H1 (cell line): ENCODE data around the gene MORN2. TPM values are rescaled to one million over a fixed set of nuclear protein-coding genes. Genes with fewer than 3 reads are reported as not detected.

Experiments
- CTCF ChIA-PET: fragments of 300-600 bp; sonication (Branson Sonifier 250); formaldehyde crosslinking; loops from one replicate; lab custom pipeline; 2021; ENCODE audit not compliant: partially characterized antibody; lab: Charles Lee
- POLR2A ChIA-PET: fragments of 300-600 bp; sonication (Branson Sonifier 250); formaldehyde crosslinking; loops from one replicate; lab custom pipeline; 2021; ENCODE audit warnings: inconsistent platforms; ENCODE audit not compliant: partially characterized antibody; lab: Charles Lee
- DNase-seq, 2 experiments: peaks; one replicate each; pipeline versions ENCODE4 v3.0.0 to v3.0.0-alpha.2; 2010 to 2022; ENCODE audit warnings: low spot score in 2 of 2, low read depth in 1 of 2, mixed read lengths in 1 of 2
- FAIRE-seq: peaks from 2 replicates; lab custom pipeline; 2011; peaks lifted over from hg19 to GRCh38; lab: Jason Lieb, UNC
- H2AFZ ChIP-seq: 2 replicates; pipeline ENCODE4 v1.8.1; 2012; ENCODE audit warnings: low read length, inconsistent platforms
- H2AK5ac ChIP-seq: 2 replicates; pipeline ENCODE4 v1.6.1; 2013; ENCODE audit warnings: low read depth, low read length
- H2BK120ac ChIP-seq: replicated peaks from 2 replicates; pipeline ENCODE3; 2013; ENCODE audit warnings: low read depth, low read length, inconsistent platforms
- H2BK12ac ChIP-seq: 2 replicates; pipeline ENCODE4 v1.6.1; 2013; ENCODE audit warnings: low read depth, low read length
- H2BK15ac ChIP-seq: 2 replicates; pipeline ENCODE4 v1.6.1; 2013; ENCODE audit warnings: low read length
- H2BK20ac ChIP-seq: 2 replicates; pipeline ENCODE4 v1.6.1; 2013; ENCODE audit warnings: low read length
- H2BK5ac ChIP-seq: 2 replicates; pipeline ENCODE4 v1.6.1; 2013; ENCODE audit warnings: low read depth, low read length
- H3K14ac ChIP-seq: 2 replicates; pipeline ENCODE4 v1.6.1; 2013; ENCODE audit warnings: inconsistent platforms; ENCODE audit not compliant: insufficient read length
- H3K18ac ChIP-seq: 2 replicates; pipeline ENCODE4 v1.6.1; 2013; ENCODE audit warnings: low read length; ENCODE audit errors: extremely low read depth
- H3K23ac ChIP-seq: 2 replicates; pipeline ENCODE4 v1.6.1; 2013; ENCODE audit warnings: inconsistent platforms; ENCODE audit not compliant: insufficient read length
- H3K23me2 ChIP-seq: 2 replicates; pipeline ENCODE4 v1.6.1; 2013; ENCODE audit warnings: low read depth, low read length
- H3K27ac ChIP-seq: 2 replicates; pipeline ENCODE4 v1.6.1; 2011; ENCODE audit warnings: low read depth, low read length, inconsistent platforms
- H3K27me3 ChIP-seq, 4 experiments: replicated peaks in 1 of 4; 1 replicate in 1 of 4; 2 replicates in 3 of 4; pipeline versions ENCODE4 v1.6.1 to v1.8.1; 2011 to 2013; ENCODE audit warnings: low read length in 3 of 4, mild to moderate bottlenecking in 3 of 4, inconsistent platforms in 2 of 4, mixed read lengths in 2 of 4, moderate library complexity in 1 of 4; ENCODE audit not compliant: control insufficient read depth in 3 of 4, insufficient read depth in 3 of 4; ENCODE audit errors: extremely low read depth in 1 of 4
- H3K36me3 ChIP-seq, 4 experiments: 2 replicates each; pipeline versions ENCODE4 v1.6.1 to v1.8.1; 2011 to 2013; ENCODE audit warnings: mild to moderate bottlenecking in 4 of 4, low read length in 3 of 4, moderate library complexity in 2 of 4, control low read depth in 1 of 4, inconsistent platforms in 1 of 4; ENCODE audit not compliant: insufficient read depth in 4 of 4, control insufficient read depth in 2 of 4
- H3K4ac ChIP-seq: replicated peaks from 2 replicates; pipeline ENCODE3; 2013; ENCODE audit warnings: low read length, low read depth, mixed read lengths, inconsistent platforms; ENCODE audit not compliant: insufficient read length
- H3K4me1 ChIP-seq, 4 experiments: replicated peaks in 1 of 4; 1 replicate in 1 of 4; 2 replicates in 3 of 4; pipeline versions ENCODE4 v1.6.1 to v1.8.1; 2011 to 2013; ENCODE audit warnings: low read length in 3 of 4, inconsistent platforms in 2 of 4, mixed read lengths in 1 of 4; ENCODE audit not compliant: insufficient read depth in 4 of 4, control insufficient read depth in 3 of 4
- H3K4me2 ChIP-seq, 2 experiments: 2 replicates each; pipeline versions ENCODE4 v1.6.1 to v1.8.1; 2011 to 2013; ENCODE audit warnings: low read depth in 2 of 2, low read length in 2 of 2, control low read depth in 1 of 2, inconsistent platforms in 1 of 2, mild to moderate bottlenecking in 1 of 2; ENCODE audit not compliant: insufficient read depth in 1 of 2
- H3K4me3 ChIP-seq, 4 experiments: fragments of 200-600, 300-600 bp in 1 of 4; sonication (generic), shearing (Covaris generic), sonication (Bioruptor Twin) in 1 of 4; 2 replicates each; pipeline versions ENCODE4 v1.5.1 to v1.8.1; 2011 to 2016; ENCODE audit warnings: low read length in 4 of 4, low read depth in 3 of 4, control low read depth in 2 of 4, inconsistent platforms in 2 of 4, mild to moderate bottlenecking in 2 of 4, mixed read lengths in 1 of 4, moderate library complexity in 1 of 4; ENCODE audit not compliant: insufficient read depth in 2 of 4; ENCODE audit errors: extremely low read depth in 1 of 4
- H3K56ac ChIP-seq: replicated peaks from 2 replicates; pipeline ENCODE3; 2013; ENCODE audit warnings: low read depth, mild to moderate bottlenecking, mixed read lengths, low read length, inconsistent platforms; ENCODE audit not compliant: insufficient read length
- H3K79me1 ChIP-seq: 2 replicates; pipeline ENCODE4 v1.6.1; 2013; ENCODE audit warnings: low read depth, low read length, control low read depth
- H3K79me2 ChIP-seq, 2 experiments: 2 replicates each; pipeline versions ENCODE4 v1.6.1 to v1.8.1; 2012 to 2013; ENCODE audit warnings: low read length in 2 of 2, mild to moderate bottlenecking in 2 of 2, inconsistent platforms in 1 of 2; ENCODE audit not compliant: insufficient read depth in 2 of 2, control insufficient read depth in 1 of 2
- H3K9ac ChIP-seq, 4 experiments: replicated peaks in 1 of 4; 1 replicate in 1 of 4; 2 replicates in 3 of 4; pipeline versions ENCODE4 v1.6.1 to v1.8.1; 2011 to 2013; ENCODE audit warnings: low read depth in 3 of 4, low read length in 3 of 4, control low read depth in 2 of 4, mild to moderate bottlenecking in 2 of 4, moderate library complexity in 2 of 4, inconsistent platforms in 1 of 4; ENCODE audit errors: extremely low read depth in 1 of 4
- H3K9me3 ChIP-seq, 2 experiments: 2 replicates each; pipeline versions ENCODE4 v1.6.1 to v1.8.1; 2012 to 2013; ENCODE audit warnings: mild to moderate bottlenecking in 2 of 2, moderate library complexity in 2 of 2, control low read depth in 1 of 2, inconsistent platforms in 1 of 2, low read depth in 1 of 2, low read length in 1 of 2, mixed read lengths in 1 of 2; ENCODE audit not compliant: insufficient read depth in 2 of 2
- H4K20me1 ChIP-seq, 2 experiments: replicated peaks in 1 of 2; 2 replicates each; pipeline versions ENCODE3 to v1.8.1; 2011 to 2013; ENCODE audit warnings: inconsistent platforms in 2 of 2, low read length in 2 of 2, mild to moderate bottlenecking in 1 of 2; ENCODE audit not compliant: insufficient read depth in 2 of 2, control insufficient read depth in 1 of 2
- H4K5ac ChIP-seq: 2 replicates; pipeline ENCODE4 v1.6.1; 2013; ENCODE audit warnings: low read length, low read depth, mixed read lengths, inconsistent platforms; ENCODE audit not compliant: insufficient read length
- H4K8ac ChIP-seq: 2 replicates; pipeline ENCODE4 v1.8.0; 2013; ENCODE audit warnings: mild to moderate bottlenecking, moderate library complexity, low read length, inconsistent platforms; ENCODE audit not compliant: insufficient read depth; ENCODE audit errors: extremely low read depth
- H4K91ac ChIP-seq: replicated peaks from 2 replicates; pipeline ENCODE3; 2013; ENCODE audit warnings: low read length, mixed read lengths, inconsistent platforms; ENCODE audit not compliant: insufficient read length
- EGR1 ChIP-seq: IDR thresholded peaks from 2 replicates; pipeline ENCODE4 v1.6.1; 2011; ENCODE audit warnings: low read depth, low read length, borderline replicate concordance
- EP300 ChIP-seq, 2 experiments: IDR thresholded peaks; 1 replicate in 1 of 2; 2 replicates in 1 of 2; pipeline ENCODE4 v1.6.1; 2011 to 2012; ENCODE audit warnings: low read depth in 2 of 2, low read length in 2 of 2, mild to moderate bottlenecking in 2 of 2, borderline replicate concordance in 1 of 2, inconsistent platforms in 1 of 2, moderate library complexity in 1 of 2
- RNF2 ChIP-seq: fragments of 200-900, 300-1000 bp; sonication (generic); IDR thresholded peaks from 2 replicates; pipeline ENCODE4 v1.7.1; 2016; ENCODE audit warnings: borderline replicate concordance, low read depth, mild to moderate bottlenecking, antibody characterized with exemption, low read length; ENCODE audit not compliant: poor library complexity, severe bottlenecking; ENCODE audit errors: missing control alignments
- SIRT6 ChIP-seq: IDR thresholded peaks from one replicate; pipeline ENCODE4 v1.7.1; 2012; ENCODE audit warnings: low read length, inconsistent platforms
- TAF7 ChIP-seq: optimal IDR thresholded peaks from 2 replicates; pipeline ENCODE3; 2011; ENCODE audit warnings: low read depth, mild to moderate bottlenecking, inconsistent platforms, low read length, moderate library complexity, borderline replicate concordance
- TCF12 ChIP-seq: IDR thresholded peaks from 2 replicates; pipeline ENCODE4 v1.6.1; 2011; ENCODE audit warnings: low read depth, mild to moderate bottlenecking, low read length
- WGBS, 2 experiments: shearing (Covaris generic) in 1 of 2; methylation state at CpG; one replicate each; pipeline versions ENCODE4 v1.1.6 to v1.1.7; 2013 to 2015; ENCODE audit warnings: low lambda C conversion rate in 2 of 2, mixed read lengths in 2 of 2, inconsistent platforms in 1 of 2, low coverage in 1 of 2, missing lambda C conversion rate in 1 of 2; ENCODE audit not compliant: insufficient replicate concordance in 2 of 2, insufficient coverage in 1 of 2, insufficient read length in 1 of 2; ENCODE audit errors: extremely low coverage in 1 of 2, missing lambda C conversion rate in 1 of 2; 5-methylcytosine and 5-hydroxymethylcytosine counted together
- polyA plus RNA-seq, 7 experiments: library from polyadenylated mRNA; depleted of rRNA in 3 of 7; stranded (reverse) in 5 of 7; unstranded in 2 of 7; fragments of >200 nt in 5 of 7; fragments of 200-250 nt in 2 of 7; gene quantifications; 1 replicate in 5 of 7; 2 replicates in 1 of 7; 4 replicates in 1 of 7; pipeline versions ENCODE4 v1.2.1 to v1.2.3, GENCODE V29; 2011 to 2013; ENCODE audit warnings: missing spikeins in 2 of 7, mixed read lengths in 2 of 7
- total RNA-seq: library from RNA; stranded (reverse); fragmentation: NEBNext Ultra II Directional; extraction: Animal tissue kit (Norgen Biotek cat#: 25700); gene quantifications from 2 replicates; pipeline ENCODE4 v1.2.1, GENCODE V29; 2021

The MORN2 gene
- total and polyA plus RNA-seq, 2 of the 8 experiments (the other 6 are each of a cell fraction or from before 2014, with no cell fraction given) = 7.2 to 11.3 TPM

GRCh38 chr2:38835990-38836389 lies 39.8 kb upstream of the MORN2 start:
- no peak overlapping the region for H2BK12ac ChIP-seq
- H4K5ac ChIP-seq = no peak overlapping the region
- WGBS, 2 experiments = 92% methylated on average over 3 of the region's 3 CpGs; no CpG with 5 or more reads in 1 of the 2 experiments
- ChIA-PET POLR2A (interaction anchor here (0.8 kb wide), 1 partner anchor 87 kb away, joined by 3 read pairs; no protein-coding TSS in a partner anchor), CTCF (interaction anchor here (0.6 to 2.3 kb wide), 6 partner anchors 10 to 77 kb away, joined by 3 to 11 read pairs (median 4); no protein-coding TSS in a partner anchor)
- H3K79me1 ChIP-seq = no peaks in the 10 kb centered on the region
- no peak overlapping the region for H3K4ac ChIP-seq
- H3K36me3 ChIP-seq = peaks cover 2 to 18% (median 7%) of the 10 kb centered on the region in 4 experiments; a peak in 6 of 8 replicates
- H4K20me1 ChIP-seq = no peaks in the 10 kb centered on the region
- no peak overlapping the region for H3K18ac ChIP-seq
- no peak overlapping the region for H3K4me2 ChIP-seq
- no peak overlapping the region for H2AFZ ChIP-seq
- no peak overlapping the region for H4K8ac ChIP-seq
- no peaks in the 10 kb centered on the region for H3K9me3 ChIP-seq
- no peak overlapping the region for H3K9ac ChIP-seq
- no peak overlapping the region for H4K91ac ChIP-seq
- H3K56ac ChIP-seq = no peak overlapping the region
- no peak overlapping the region for H2BK15ac ChIP-seq
- H3K14ac ChIP-seq = no peak overlapping the region
- FAIRE-seq (no peak), DNase-seq (no peak)
- no peaks in the 10 kb centered on the region for H3K79me2 ChIP-seq
- H2AK5ac ChIP-seq = no peak overlapping the region
- no peak overlapping the region for H2BK20ac ChIP-seq
- H3K27me3 ChIP-seq = no peaks in the 10 kb centered on the region
- no peak overlapping the region for H3K4me3 ChIP-seq
- H3K27ac ChIP-seq = no peak overlapping the region
- H3K23ac ChIP-seq = no peak overlapping the region
- H2BK120ac ChIP-seq = no peak overlapping the region
- no peaks in the 10 kb centered on the region for H3K23me2 ChIP-seq
- no peaks in the 10 kb centered on the region for H3K4me1 ChIP-seq
- H2BK5ac ChIP-seq = no peak overlapping the region
- TF ChIP-seq EP300 (IDR thresholded peaks at IDR 0.05; ENCODE audit: borderline replicate concordance in 1 of 2, low read depth in 2 of 2, low read length in 2 of 2) = no peak
- no peak for TF ChIP-seq RNF2
- TF ChIP-seq TAF7 = no peak
- no peak for TF ChIP-seq TCF12
- TF ChIP-seq EGR1 = no peak
- TF ChIP-seq SIRT6 = no peak
